Measurements from ENCODE around the gene AMELY. TPM values are rescaled to one million over a fixed set of nuclear protein-coding genes. Genes with fewer than 3 reads are reported as not detected.
"Not testable (repeated sequence)": the region's sequence is repeated elsewhere in the genome, so short reads cannot be mapped to it uniquely, and the experiment has no call there.

The AMELY gene
- total RNA-seq, 1 experiment from 2014 or later: not detected

- Histone ChIP-seq H3K4me3 (ENCODE audit: low read depth, low read length, poor library complexity, severe bottlenecking) (no peak overlapping the region), H3K27ac (ENCODE audit: low read depth, low read length, poor library complexity, severe bottlenecking) (no peak overlapping the region), H3K4me1 (ENCODE audit: insufficient read depth, low read length, poor library complexity, severe bottlenecking) (no peaks in the 10 kb centered on the region), H3K27me3 (replicated peaks; ENCODE audit: insufficient read depth, low read depth, low read length, poor library complexity) (no peaks in the 10 kb centered on the region), H3K9me3 (ENCODE audit: low read depth, low read length, poor library complexity, severe bottlenecking) (no peaks in the 10 kb centered on the region), H3K36me3 (ENCODE audit: insufficient read depth, low read length, poor library complexity, severe bottlenecking) (no peaks in the 10 kb centered on the region)
- DNase-seq (ENCODE audit: low spot score): no peak
- intact Hi-C loops (cut with micrococcal nuclease; ENCODE audit: unreplicated experiment): no loop called here
- ChIA-PET POLR2A (ENCODE audit: low non-redundant PET) (no interaction called here), CTCF (no interaction called here)
- BruUV-seq (replicated peaks): no TSS peak
- TF ChIP-seq CTCF (conservative IDR thresholded peaks at IDR 0.05; ENCODE audit: low read depth, low read length) (no peak), EZH2 (IDR thresholded peaks at IDR 0.05; ENCODE audit: borderline replicate concordance, low read depth, low read length, poor library complexity, severe bottlenecking) (no peak)
Measured at GRCh38 chrY:6895236-6895635, 16.3 kb downstream of the AMELY start.

- intact Hi-C loops (cut with micrococcal nuclease; ENCODE audit: unreplicated experiment): no loop called here
- Histone ChIP-seq H3K27ac (ENCODE audit: low read depth, low read length, poor library complexity, severe bottlenecking) (no peak overlapping the region), H3K4me1 (ENCODE audit: insufficient read depth, low read length, poor library complexity, severe bottlenecking) (no peaks in the 10 kb centered on the region), H3K36me3 (ENCODE audit: insufficient read depth, low read length, poor library complexity, severe bottlenecking) (no peaks in the 10 kb centered on the region), H3K4me3 (ENCODE audit: low read depth, low read length, poor library complexity, severe bottlenecking) (no peak overlapping the region), H3K27me3 (replicated peaks; ENCODE audit: insufficient read depth, low read depth, low read length, poor library complexity) (no peaks in the 10 kb centered on the region), H3K9me3 (ENCODE audit: low read depth, low read length, poor library complexity, severe bottlenecking) (no peaks in the 10 kb centered on the region)
- CTCF ChIA-PET: no interaction called here
- POLR2A ChIA-PET (ENCODE audit: low non-redundant PET): no interaction called here
- TF ChIP-seq CTCF (conservative IDR thresholded peaks at IDR 0.05; ENCODE audit: low read depth, low read length) (no peak), EZH2 (IDR thresholded peaks at IDR 0.05; ENCODE audit: borderline replicate concordance, low read depth, low read length, poor library complexity, severe bottlenecking) (no peak)
- no peak for DNase-seq (ENCODE audit: low spot score)
- no TSS peak for BruUV-seq (replicated peaks)
Measured at GRCh38 chrY:6894496-6894895, 17.1 kb downstream of the AMELY start.

GRCh38 chrY:6849384-6849783, 62.2 kb downstream of the AMELY start:
- Histone ChIP-seq H3K4me1 (ENCODE audit: insufficient read depth, low read length, poor library complexity, severe bottlenecking) (no peaks in the 10 kb centered on the region), H3K36me3 (ENCODE audit: insufficient read depth, low read length, poor library complexity, severe bottlenecking) (no peaks in the 10 kb centered on the region), H3K4me3 (ENCODE audit: low read depth, low read length, poor library complexity, severe bottlenecking) (no peak overlapping the region), H3K9me3 (ENCODE audit: low read depth, low read length, poor library complexity, severe bottlenecking) (no peaks in the 10 kb centered on the region), H3K27ac (ENCODE audit: low read depth, low read length, poor library complexity, severe bottlenecking) (no peak overlapping the region), H3K27me3 (replicated peaks; ENCODE audit: insufficient read depth, low read depth, low read length, poor library complexity) (no peaks in the 10 kb centered on the region)
- no peak for TF ChIP-seq CTCF (conservative IDR thresholded peaks at IDR 0.05; ENCODE audit: low read depth, low read length)
- no peak for TF ChIP-seq EZH2 (IDR thresholded peaks at IDR 0.05; ENCODE audit: borderline replicate concordance, low read depth, low read length, poor library complexity, severe bottlenecking)
- BruUV-seq (replicated peaks): no TSS peak
- POLR2A ChIA-PET (ENCODE audit: low non-redundant PET): no interaction called here
- CTCF ChIA-PET: no interaction called here
- intact Hi-C loops (cut with micrococcal nuclease; ENCODE audit: unreplicated experiment): no loop called here
- DNase-seq (ENCODE audit: low spot score): no peak

- H3K4me1 ChIP-seq (ENCODE audit: insufficient read depth, low read length, poor library complexity, severe bottlenecking); CTCF ChIA-PET; H3K27ac ChIP-seq (ENCODE audit: low read depth, low read length, poor library complexity, severe bottlenecking); H3K4me3 ChIP-seq (ENCODE audit: low read depth, low read length, poor library complexity, severe bottlenecking); POLR2A ChIA-PET (ENCODE audit: low non-redundant PET); H3K9me3 ChIP-seq (ENCODE audit: low read depth, low read length, poor library complexity, severe bottlenecking); DNase-seq (ENCODE audit: low spot score); BruUV-seq (replicated peaks); H3K27me3 ChIP-seq (replicated peaks; ENCODE audit: insufficient read depth, low read depth, low read length, poor library complexity); intact Hi-C loops (cut with micrococcal nuclease; ENCODE audit: unreplicated experiment); H3K36me3 ChIP-seq (ENCODE audit: insufficient read depth, low read length, poor library complexity, severe bottlenecking): not testable (repeated sequence)
Measured at GRCh38 chrY:6842650-6843049, 68.9 kb downstream of the AMELY start.

All from A673 (cell line).